Heart left ventricle (tissue), 13 donors: ENCODE results near the gene BCL2L12.

ENCODE experiments used
- POLR2A ChIP-seq, 2 donors: fragments of 450-650 bp; IDR thresholded peaks; one replicate each; pipeline ENCODE4 v1.6.1; 2017; ENCODE audit warnings: antibody characterized with exemption in 2 of 2, mild to moderate bottlenecking in 2 of 2, moderate library complexity in 2 of 2
- TF ChIP-seq, protein P1 (sequence below), 12 donors: fragments of 200-600 bp; sonication (generic) in 4 of 12; IDR thresholded peaks; one replicate each; pipeline versions ENCODE4 v1.5.0 to v1.8.0; 2018 to 2022; ENCODE audit warnings: antibody characterized with exemption in 12 of 12, mild to moderate bottlenecking in 5 of 12
- donor health status: ischemic (EF 13 %, LVEDD 7.1; RV severe dilation, severe dysfunction).
- donor health status: DM: no; HTN: yes; CAD: no.
- donor health status: DM: no; HTN: no; CAD: no.
- donor health status: ischemic (EF 25% LVEDD 6.9; RV normal size, moderate dysfunction).
- donor health status: ischemic (EF 25% LVEDD 5.7; RV mildly dilated, moderate dysfunction).
- donor health status: ischemic (EF 35%, LVEDD 5.7; RV mildly dilated, moderate dysfunction).
- donor health status: nonischemic (EF 11% LVEDD 7.7; RV severe dilation, severe dysfunction).
- donor health status: DM: yes; HTN: yes; CAD: no.
- donor health status: PGD.
- donor health status: ischemic (EF 29% LVEDD 5.4; RV normal size, mild dysfunction).
- donor health status: nonischemic (EF 23%, LVEDD 6.1; RV moderate dilation, normal function).

DNA sequence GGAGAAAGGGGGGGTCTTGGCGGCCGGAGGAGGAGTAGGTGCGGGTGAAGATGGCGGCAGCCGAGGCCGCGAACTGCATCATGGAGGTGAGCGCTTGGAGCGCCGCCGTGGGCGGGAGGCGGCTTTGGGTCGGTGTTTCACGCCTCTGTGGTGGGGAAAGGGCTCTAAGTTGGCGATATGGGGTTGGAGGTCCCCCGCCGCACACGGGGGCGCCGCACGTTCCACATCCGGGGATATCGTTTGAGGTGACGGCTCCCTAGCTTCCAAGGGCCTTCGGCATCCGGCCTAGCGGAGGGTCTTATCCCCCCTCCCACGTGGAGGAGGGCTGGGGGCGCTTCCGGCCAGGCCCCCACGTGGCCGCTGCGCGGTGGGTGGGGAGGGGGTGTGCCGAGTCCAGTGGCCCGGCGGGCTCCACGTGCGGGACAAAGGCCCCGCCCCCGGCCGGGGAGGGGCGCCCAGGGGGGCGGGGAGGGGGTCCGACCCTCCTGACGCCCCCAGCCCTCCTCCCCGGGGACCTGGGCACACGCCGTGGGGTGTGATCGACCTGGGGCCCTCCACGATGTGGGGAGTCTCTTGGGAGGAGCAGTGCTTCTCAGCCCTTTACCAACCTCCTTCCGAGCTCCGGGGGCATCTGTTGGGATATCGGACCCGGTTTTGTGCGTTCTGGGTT, 11.6 kb downstream of the BCL2L12 start, which contains the start of gene PRMT1:
- TF ChIP-seq, protein P1, sequence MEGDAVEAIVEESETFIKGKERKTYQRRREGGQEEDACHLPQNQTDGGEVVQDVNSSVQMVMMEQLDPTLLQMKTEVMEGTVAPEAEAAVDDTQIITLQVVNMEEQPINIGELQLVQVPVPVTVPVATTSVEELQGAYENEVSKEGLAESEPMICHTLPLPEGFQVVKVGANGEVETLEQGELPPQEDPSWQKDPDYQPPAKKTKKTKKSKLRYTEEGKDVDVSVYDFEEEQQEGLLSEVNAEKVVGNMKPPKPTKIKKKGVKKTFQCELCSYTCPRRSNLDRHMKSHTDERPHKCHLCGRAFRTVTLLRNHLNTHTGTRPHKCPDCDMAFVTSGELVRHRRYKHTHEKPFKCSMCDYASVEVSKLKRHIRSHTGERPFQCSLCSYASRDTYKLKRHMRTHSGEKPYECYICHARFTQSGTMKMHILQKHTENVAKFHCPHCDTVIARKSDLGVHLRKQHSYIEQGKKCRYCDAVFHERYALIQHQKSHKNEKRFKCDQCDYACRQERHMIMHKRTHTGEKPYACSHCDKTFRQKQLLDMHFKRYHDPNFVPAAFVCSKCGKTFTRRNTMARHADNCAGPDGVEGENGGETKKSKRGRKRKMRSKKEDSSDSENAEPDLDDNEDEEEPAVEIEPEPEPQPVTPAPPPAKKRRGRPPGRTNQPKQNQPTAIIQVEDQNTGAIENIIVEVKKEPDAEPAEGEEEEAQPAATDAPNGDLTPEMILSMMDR (IDR thresholded peaks at IDR 0.05): no peak
- peak in 1 of 2 donors; percentile 86 for TF ChIP-seq POLR2A (IDR thresholded peaks at IDR 0.05)
